ENCODE results near the gene LCORL. TPM values are rescaled to one million over a fixed set of nuclear protein-coding genes. Genes with fewer than 3 reads are reported as not detected.

Gene LCORL
- total RNA-seq, 2 experiments from 2014 or later, result 8.1 to 10.5 TPM

Other genes with a start within 250 kb of the LCORL start
- not detected for gene FAM184B, start 240.1 kb downstream of the LCORL start, total RNA-seq
- 10 to 100 TPM; 33.9 to 34.1 TPM for gene DCAF16, start 211.0 kb downstream of the LCORL start, total RNA-seq
- 10 to 100 TPM; 76.7 to 79.8 TPM for gene NCAPG, start 210.8 kb downstream of the LCORL start, total RNA-seq

Data from activated CD4-positive, alpha-beta memory T cell treated with anti-CD3 and anti-CD28 coated beads for 36 hours (primary cell).